ENCODE data around the gene LEF1. TPM values are rescaled to one million over a fixed set of nuclear protein-coding genes. Genes with fewer than 3 reads are reported as not detected.
"Not testable (repeated sequence)": the region's sequence is repeated elsewhere in the genome, so short reads cannot be mapped to it uniquely, and the experiment has no call there.

Gene LEF1
- polyA plus RNA-seq, 1 donor (not counting 4 experiments of a cell fraction or from before 2014, with no cell fraction given): 1.5 TPM

DNA sequence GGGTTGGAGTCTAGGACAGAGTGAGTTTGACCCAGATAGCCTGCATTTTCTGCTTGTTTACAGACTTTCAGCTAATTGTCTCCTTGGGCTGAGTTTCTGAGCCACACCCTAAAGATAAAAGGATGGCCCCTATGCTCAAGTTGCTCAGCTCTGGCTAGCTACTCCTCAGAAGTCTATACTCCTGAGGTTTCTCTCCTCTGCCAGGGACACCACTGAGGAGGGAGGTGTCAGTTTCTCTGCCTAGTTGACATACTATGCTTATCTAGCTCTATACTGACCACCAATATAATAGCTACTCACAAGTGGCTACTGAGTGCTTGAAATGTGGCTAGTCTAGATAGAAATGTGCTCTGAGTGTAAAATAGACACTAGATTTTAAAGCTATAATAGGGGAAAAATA is 155.4 kb downstream of the LEF1 start:
- Histone ChIP-seq H2AFZ (ENCODE audit: control insufficient read depth, low read length) (no peak overlapping the region), H4K20me1 (ENCODE audit: control insufficient read depth, extremely low read depth, insufficient read depth, low read length) (no peaks in the 10 kb centered on the region), H3K9me3 (ENCODE audit: control insufficient read depth, low read depth, low read length) (no peaks in the 10 kb centered on the region), H3K27me3 (ENCODE audit: control insufficient read depth, extremely low read depth, insufficient read depth, low read length) (no peaks in the 10 kb centered on the region), H3K4me1 (ENCODE audit: control insufficient read depth, extremely low read depth, insufficient read depth, low read length) (no peaks in the 10 kb centered on the region), H3K4me2 (ENCODE audit: control insufficient read depth, extremely low read depth, insufficient read depth, low read depth, low read length) (no peak overlapping the region), H3K9ac (ENCODE audit: control insufficient read depth, extremely low read depth, insufficient read depth, low read length) (no peak overlapping the region), H3K27ac (ENCODE audit: control insufficient read depth, insufficient read depth, low read length) (no peak overlapping the region), H3K79me2 (ENCODE audit: control insufficient read depth, insufficient read depth, low read length) (no peaks in the 10 kb centered on the region), H3K4me3 (ENCODE audit: control insufficient read depth in 2 of 3, extremely low read depth in 1 of 3, insufficient read depth in 2 of 3, low read depth in 1 of 3, low read length in 3 of 3) (no peak overlapping the region), H3K9me1 (ENCODE audit: control insufficient read depth, extremely low read depth, insufficient read depth, low read length) (no peaks in the 10 kb centered on the region), H3K36me3 (ENCODE audit: control insufficient read depth in 2 of 2, extremely low read depth in 1 of 2, insufficient read depth in 2 of 2, low read length in 2 of 2) (peaks cover 5 to 11% of the 10 kb centered on the region in 2 experiments)
- DNase-seq (ENCODE audit: low read depth, low spot score) (no peak), FAIRE-seq (no peak)
- TF ChIP-seq, protein P1, sequence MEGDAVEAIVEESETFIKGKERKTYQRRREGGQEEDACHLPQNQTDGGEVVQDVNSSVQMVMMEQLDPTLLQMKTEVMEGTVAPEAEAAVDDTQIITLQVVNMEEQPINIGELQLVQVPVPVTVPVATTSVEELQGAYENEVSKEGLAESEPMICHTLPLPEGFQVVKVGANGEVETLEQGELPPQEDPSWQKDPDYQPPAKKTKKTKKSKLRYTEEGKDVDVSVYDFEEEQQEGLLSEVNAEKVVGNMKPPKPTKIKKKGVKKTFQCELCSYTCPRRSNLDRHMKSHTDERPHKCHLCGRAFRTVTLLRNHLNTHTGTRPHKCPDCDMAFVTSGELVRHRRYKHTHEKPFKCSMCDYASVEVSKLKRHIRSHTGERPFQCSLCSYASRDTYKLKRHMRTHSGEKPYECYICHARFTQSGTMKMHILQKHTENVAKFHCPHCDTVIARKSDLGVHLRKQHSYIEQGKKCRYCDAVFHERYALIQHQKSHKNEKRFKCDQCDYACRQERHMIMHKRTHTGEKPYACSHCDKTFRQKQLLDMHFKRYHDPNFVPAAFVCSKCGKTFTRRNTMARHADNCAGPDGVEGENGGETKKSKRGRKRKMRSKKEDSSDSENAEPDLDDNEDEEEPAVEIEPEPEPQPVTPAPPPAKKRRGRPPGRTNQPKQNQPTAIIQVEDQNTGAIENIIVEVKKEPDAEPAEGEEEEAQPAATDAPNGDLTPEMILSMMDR (optimal IDR thresholded peaks at IDR 0.05 in 1 of 3, IDR thresholded peaks at IDR 0.05 in 1 of 3, conservative IDR thresholded peaks at IDR 0.05 in 1 of 3; ENCODE audit: extremely low read depth in 1 of 3, insufficient read depth in 2 of 3, low read length in 3 of 3): no peak
- no peak for TF ChIP-seq EZH2 (IDR thresholded peaks at IDR 0.05; ENCODE audit: low read length)
- dilution Hi-C loops (cut with MboI; ENCODE audit: extremely low pct_ligation_motif_present, low sequenced_read_pairs): no loop called here

DNA sequence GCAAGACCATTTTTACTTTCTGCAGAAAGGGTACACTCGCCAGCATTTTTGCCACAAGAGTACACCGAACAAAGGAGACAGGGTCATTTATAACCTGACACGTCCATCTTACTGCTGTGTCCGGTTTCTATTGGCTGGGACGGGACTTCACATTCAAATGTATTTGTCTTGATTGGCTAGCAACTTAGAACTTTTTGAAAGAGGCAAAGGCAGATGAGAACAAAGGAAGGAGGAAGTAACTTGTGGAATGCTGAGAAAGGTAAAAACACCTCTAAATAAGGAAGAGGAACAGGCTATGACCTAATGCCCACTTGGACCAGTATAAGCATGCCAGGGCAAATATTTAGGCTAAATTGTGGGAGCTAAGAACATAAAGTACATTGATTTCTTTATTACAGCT is 156.3 kb downstream of the LEF1 start:
- H3K79me2 ChIP-seq (ENCODE audit: control insufficient read depth, insufficient read depth, low read length); DNase-seq (ENCODE audit: low read depth, low spot score); H3K9me1 ChIP-seq (ENCODE audit: control insufficient read depth, extremely low read depth, insufficient read depth, low read length); H3K27me3 ChIP-seq (ENCODE audit: control insufficient read depth, extremely low read depth, insufficient read depth, low read length); H3K9me3 ChIP-seq (ENCODE audit: control insufficient read depth, low read depth, low read length); H3K27ac ChIP-seq (ENCODE audit: control insufficient read depth, insufficient read depth, low read length); FAIRE-seq; H3K4me1 ChIP-seq (ENCODE audit: control insufficient read depth, extremely low read depth, insufficient read depth, low read length); H3K4me3 ChIP-seq (ENCODE audit: control insufficient read depth in 2 of 3, extremely low read depth in 1 of 3, insufficient read depth in 2 of 3, low read depth in 1 of 3, low read length in 3 of 3); H3K4me2 ChIP-seq (ENCODE audit: control insufficient read depth, extremely low read depth, insufficient read depth, low read depth, low read length); H3K9ac ChIP-seq (ENCODE audit: control insufficient read depth, extremely low read depth, insufficient read depth, low read length); H2AFZ ChIP-seq (ENCODE audit: control insufficient read depth, low read length); H4K20me1 ChIP-seq (ENCODE audit: control insufficient read depth, extremely low read depth, insufficient read depth, low read length); dilution Hi-C loops (cut with MboI; ENCODE audit: extremely low pct_ligation_motif_present, low sequenced_read_pairs): not testable (repeated sequence)
- H3K36me3 ChIP-seq (ENCODE audit: control insufficient read depth in 2 of 2, extremely low read depth in 1 of 2, insufficient read depth in 2 of 2, low read length in 2 of 2): peaks cover 5 to 11% of the 10 kb centered on the region in 2 experiments

DNA sequence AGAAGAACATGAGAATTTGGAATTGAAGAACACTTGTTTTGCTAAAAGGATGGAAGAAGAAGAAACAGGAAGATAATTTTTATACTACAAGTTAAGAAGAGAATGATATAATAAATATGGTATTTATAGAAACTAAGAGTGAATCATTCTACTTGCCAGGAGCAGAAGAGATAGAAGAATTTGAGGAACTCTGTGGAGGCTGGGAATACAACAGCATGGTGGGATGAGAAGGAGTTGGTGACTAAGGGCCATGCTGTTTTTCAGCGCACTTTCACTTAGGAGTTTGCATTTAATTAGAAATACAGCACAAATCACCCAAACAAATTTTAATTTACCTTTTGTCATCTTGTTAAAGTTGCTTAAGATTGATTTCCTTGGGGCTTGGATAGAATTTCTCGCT is 158.6 kb downstream of the LEF1 start:
- no peak overlapping the region for H3K9ac ChIP-seq (ENCODE audit: control insufficient read depth, extremely low read depth, insufficient read depth, low read length)
- H3K27ac ChIP-seq (ENCODE audit: control insufficient read depth, insufficient read depth, low read length): no peak overlapping the region
- H3K27me3 ChIP-seq (ENCODE audit: control insufficient read depth, extremely low read depth, insufficient read depth, low read length): no peaks in the 10 kb centered on the region
- no peak overlapping the region for H2AFZ ChIP-seq (ENCODE audit: control insufficient read depth, low read length)
- H3K4me2 ChIP-seq (ENCODE audit: control insufficient read depth, extremely low read depth, insufficient read depth, low read depth, low read length): no peak overlapping the region
- H3K4me1 ChIP-seq (ENCODE audit: control insufficient read depth, extremely low read depth, insufficient read depth, low read length): no peaks in the 10 kb centered on the region
- H3K79me2 ChIP-seq (ENCODE audit: control insufficient read depth, insufficient read depth, low read length): peaks cover 1% of the 10 kb centered on the region
- dilution Hi-C loops (cut with MboI; ENCODE audit: extremely low pct_ligation_motif_present, low sequenced_read_pairs): no loop called here
- peaks cover 2 to 11% of the 10 kb centered on the region in 2 experiments for H3K36me3 ChIP-seq (ENCODE audit: control insufficient read depth in 2 of 2, extremely low read depth in 1 of 2, insufficient read depth in 2 of 2, low read length in 2 of 2)
- TF ChIP-seq, protein P1 (optimal IDR thresholded peaks at IDR 0.05 in 1 of 3, IDR thresholded peaks at IDR 0.05 in 1 of 3, conservative IDR thresholded peaks at IDR 0.05 in 1 of 3; ENCODE audit: extremely low read depth in 1 of 3, insufficient read depth in 2 of 3, low read length in 3 of 3): no peak
- no peak for TF ChIP-seq EZH2 (IDR thresholded peaks at IDR 0.05; ENCODE audit: low read length)
- FAIRE-seq (no peak), DNase-seq (ENCODE audit: low read depth, low spot score) (no peak)
- H3K9me1 ChIP-seq (ENCODE audit: control insufficient read depth, extremely low read depth, insufficient read depth, low read length): no peaks in the 10 kb centered on the region
- no peak overlapping the region for H3K4me3 ChIP-seq (ENCODE audit: control insufficient read depth in 2 of 3, extremely low read depth in 1 of 3, insufficient read depth in 2 of 3, low read depth in 1 of 3, low read length in 3 of 3)
- H3K9me3 ChIP-seq (ENCODE audit: control insufficient read depth, low read depth, low read length): no peaks in the 10 kb centered on the region
- no peaks in the 10 kb centered on the region for H4K20me1 ChIP-seq (ENCODE audit: control insufficient read depth, extremely low read depth, insufficient read depth, low read length)
